HEK293 (cell line): ENCODE measurements around the gene DIDO1.

ENCODE experiments used
- CTCF ChIA-PET: fragments of 350-600 bp; formaldehyde crosslinking; extraction: SDS; loops from one replicate; lab custom pipeline; 2021; ENCODE audit warnings: antibody characterized with exemption; lab: Yijun Ruan, JAX
- POLR2A ChIA-PET: fragments of 300-600 bp; formaldehyde crosslinking; extraction: SDS; loops from one replicate; lab custom pipeline; 2020; ENCODE audit warnings: antibody characterized with exemption, inconsistent platforms; lab: Yijun Ruan, JAX
- H3K27ac ChIP-seq: fragments of 200-500 bp; sonication (Bioruptor generic); 2 replicates; pipeline ENCODE4 v1.5.1; 2014; ENCODE audit warnings: low read depth, low read length, control low read depth, inconsistent platforms; ENCODE audit errors: extremely low read depth
- H3K36me3 ChIP-seq, 2 experiments: fragments of 200-500 bp in 1 of 2; sonication (Bioruptor generic) in 1 of 2; 1 replicate in 1 of 2; 2 replicates in 1 of 2; pipeline ENCODE4 v1.5.1; 2014 to 2017; ENCODE audit warnings: inconsistent platforms in 2 of 2, low read length in 2 of 2; ENCODE audit not compliant: control insufficient read depth in 2 of 2, insufficient read depth in 1 of 2
- H3K4me1 ChIP-seq: fragments of 200-500 bp; sonication (Bioruptor generic); 2 replicates; pipeline ENCODE4 v1.5.1; 2014; ENCODE audit warnings: mild to moderate bottlenecking, low read length, inconsistent platforms; ENCODE audit not compliant: control insufficient read depth, insufficient read depth
- H3K4me3 ChIP-seq: 2 replicates; pipeline ENCODE4 v1.5.1; 2011; ENCODE audit warnings: low read depth, mild to moderate bottlenecking, control low read depth, low read length, moderate library complexity
- H3K9me3 ChIP-seq: fragments of 200-500 bp; sonication (Bioruptor generic); 2 replicates; pipeline ENCODE4 v1.5.1; 2014; ENCODE audit warnings: low read depth, low read length, inconsistent platforms; ENCODE audit not compliant: control insufficient read depth, insufficient read depth
- GLIS2 ChIP-seq: fragments of 450-650 bp; formaldehyde crosslinking; IDR thresholded peaks from 2 replicates; pipeline ENCODE4 v1.5.1; 2016; ENCODE audit warnings: missing biosample characterization, missing genetic modification characterization
- HOXC10 ChIP-seq: sonication (generic); formaldehyde crosslinking; IDR thresholded peaks from 2 replicates; pipeline ENCODE4 v1.8.1; 2023; ENCODE audit warnings: mild to moderate bottlenecking, missing genetic modification reagents
- OSR2 ChIP-seq: fragments of 450-650 bp; formaldehyde crosslinking; IDR thresholded peaks from 2 replicates; pipeline ENCODE4 v1.5.1; 2016; ENCODE audit warnings: missing biosample characterization, missing genetic modification characterization
- PRDM4 ChIP-seq: fragments of 450-650 bp; formaldehyde crosslinking; IDR thresholded peaks from 2 replicates; pipeline ENCODE4 v1.5.1; 2017; ENCODE audit warnings: missing biosample characterization, missing genetic modification characterization
- ZEB2 ChIP-seq: fragments of 450-650 bp; formaldehyde crosslinking; IDR thresholded peaks from 2 replicates; pipeline ENCODE4 v1.5.1; 2016; ENCODE audit warnings: missing biosample characterization, missing genetic modification characterization
- ZIC2 ChIP-seq: fragments of 450-650 bp; formaldehyde crosslinking; IDR thresholded peaks from 2 replicates; pipeline ENCODE4 v1.5.1; 2016; ENCODE audit warnings: missing biosample characterization, missing genetic modification characterization
- ZNF335 ChIP-seq: fragments of 450-650 bp; formaldehyde crosslinking; conservative IDR thresholded peaks from 2 replicates; pipeline ENCODE4 v1.5.1; 2016; ENCODE audit warnings: missing biosample characterization, missing genetic modification characterization
- ZNF398 ChIP-seq: fragments of 450-650 bp; formaldehyde crosslinking; IDR thresholded peaks from 2 replicates; pipeline ENCODE4 v1.5.1; 2017; ENCODE audit warnings: missing biosample characterization, missing genetic modification characterization
- ZNF404 ChIP-seq: fragments of 450-650 bp; formaldehyde crosslinking; IDR thresholded peaks from 2 replicates; pipeline ENCODE4 v1.5.1; 2017; ENCODE audit warnings: missing biosample characterization, missing genetic modification characterization
- ZNF423 ChIP-seq: fragments of 450-650 bp; formaldehyde crosslinking; IDR thresholded peaks from 2 replicates; pipeline ENCODE4 v1.5.1; 2016; ENCODE audit warnings: missing biosample characterization, missing genetic modification characterization
- ZNF426 ChIP-seq: fragments of 450-650 bp; formaldehyde crosslinking; IDR thresholded peaks from 2 replicates; pipeline ENCODE4 v1.5.1; 2017; ENCODE audit warnings: missing biosample characterization, missing genetic modification characterization, mild to moderate bottlenecking, inconsistent platforms, moderate library complexity
- ZNF596 ChIP-seq: fragments of 450-650 bp; IDR thresholded peaks from 2 replicates; pipeline ENCODE4 v1.5.0; 2018; ENCODE audit warnings: missing biosample characterization, mild to moderate bottlenecking, missing genetic modification characterization, moderate library complexity
- ZNF629 ChIP-seq: fragments of 450-650 bp; formaldehyde crosslinking; IDR thresholded peaks from 2 replicates; pipeline ENCODE4 v1.5.1; 2017; ENCODE audit warnings: missing biosample characterization, missing genetic modification characterization
- ZNF654 ChIP-seq: fragments of 450-650 bp; formaldehyde crosslinking; IDR thresholded peaks from 2 replicates; pipeline ENCODE4 v1.5.1; 2016; ENCODE audit warnings: low read depth, missing biosample characterization, missing genetic modification characterization
- ZNF768 ChIP-seq: fragments of 450-650 bp; formaldehyde crosslinking; IDR thresholded peaks from 2 replicates; pipeline ENCODE4 v1.5.1; 2018; ENCODE audit warnings: missing biosample characterization, mild to moderate bottlenecking, missing genetic modification characterization
- ZNF785 ChIP-seq: fragments of 450-650 bp; formaldehyde crosslinking; IDR thresholded peaks from 2 replicates; pipeline ENCODE4 v1.5.1; 2016; ENCODE audit warnings: missing biosample characterization, missing genetic modification characterization
- ZNF830 ChIP-seq: fragments of 450-650 bp; IDR thresholded peaks from 2 replicates; pipeline ENCODE4 v1.5.0; 2018; ENCODE audit warnings: missing biosample characterization, missing genetic modification characterization, low read depth, mild to moderate bottlenecking, moderate library complexity
- ZSCAN23 ChIP-seq: fragments of 450-650 bp; formaldehyde crosslinking; IDR thresholded peaks from 2 replicates; pipeline ENCODE4 v1.5.1; 2016; ENCODE audit warnings: missing biosample characterization, missing genetic modification characterization

DIDO1 gene

GRCh38 chr20:62888406-62888805 is 37.9 kb downstream of the DIDO1 start:
- TF ChIP-seq HOXC10 (CRISPR knock-in tag) (no peak), ZNF654 (tag by site-specific recombination) (no peak), ZNF768 (no peak), ZNF335 (tag by site-specific recombination) (no peak), PRDM4 (tag by site-specific recombination) (no peak), ZNF830 (no peak), ZNF785 (tag by site-specific recombination) (no peak), ZSCAN23 (tag by site-specific recombination) (no peak), GLIS2 (tag by site-specific recombination) (no peak)
- TF ChIP-seq, all 188 proteins: peak for 0
- H3K27ac ChIP-seq: no peak overlapping the region
- H3K4me1 ChIP-seq: peaks cover 3% of the 10 kb centered on the region; the same call in 1 of the 2 replicates
- H3K36me3 ChIP-seq: peaks cover 9 to 81% of the 10 kb centered on the region in 2 experiments; a peak in 1 of 3 replicates
- ChIA-PET POLR2A (interaction anchor here (0.6 to 1.0 kb wide), 3 partner anchors 9 to 51 kb away, joined by 3 to 4 read pairs (median 3); partner anchors contain the start of gene GID8), CTCF (interaction anchor here (0.8 to 1.5 kb wide), 4 partner anchors 12 to 88 kb away, joined by 3 to 11 read pairs (median 5); no protein-coding TSS in a partner anchor)
- no peak overlapping the region for H3K4me3 ChIP-seq
- no peaks in the 10 kb centered on the region for H3K9me3 ChIP-seq

GRCh38 chr20:62887860-62888239 is 38.5 kb downstream of the DIDO1 start:
- ChIA-PET CTCF (interaction anchor here (0.8 to 1.4 kb wide), 6 partner anchors 13 to 89 kb away, joined by 3 to 10 read pairs (median 4); no protein-coding TSS in a partner anchor), POLR2A (interaction anchor here (0.6 to 1.6 kb wide), 5 partner anchors 10 to 52 kb away, joined by 3 to 5 read pairs (median 4); partner anchors contain the start of genes GID8 and TCFL5)
- Histone ChIP-seq H3K4me3 (no peak overlapping the region), H3K9me3 (no peaks in the 10 kb centered on the region), H3K4me1 (peaks cover 3% of the 10 kb centered on the region; the same call in 1 of the 2 replicates), H3K27ac (peak overlapping the region; percentile 11; the same call in 1 of the 2 replicates), H3K36me3 (peaks cover 6 to 76% of the 10 kb centered on the region in 2 experiments; a peak in 1 of 3 replicates)
- TF ChIP-seq ZIC2 (tag by site-specific recombination): peak; percentile 100
- no peak for TF ChIP-seq ZNF596 (tag by site-specific recombination)
- 0 out of 2 replicates have a peak, but pooled peaks have one; percentile 4 for TF ChIP-seq ZEB2
- peak; percentile 79 for TF ChIP-seq OSR2 (tag by site-specific recombination)
- TF ChIP-seq ZNF398: no peak
- no peak for TF ChIP-seq ZNF404 (tag by site-specific recombination)
- TF ChIP-seq ZNF426 (tag by site-specific recombination): no peak
- TF ChIP-seq ZNF629: peak; percentile 6; the same call in 1 of the 2 replicates
- TF ChIP-seq ZNF423 (tag by site-specific recombination): 0 out of 2 replicates have a peak, but pooled peaks have one; percentile 33
